CD4-positive, alpha-beta T cell treated with Interleukin-2 at 100 ng/mL for 4 hours (primary cell): ENCODE data around the gene MRPL3.

Experiments used
- DNase-seq: peaks from one replicate; pipeline ENCODE4 v3.0.0-alpha.2; 2020; ENCODE audit warnings: low spot score

Gene MRPL3

GRCh38 chr3:131502530-131503319 lies at the start of gene MRPL3:
Gene MRPL3, minus strand, starts transcription at chr3:131502971. Its CDS starts 150 bp downstream, at chr3:131502821.
- DNase-seq: peak; percentile 85

DNA sequence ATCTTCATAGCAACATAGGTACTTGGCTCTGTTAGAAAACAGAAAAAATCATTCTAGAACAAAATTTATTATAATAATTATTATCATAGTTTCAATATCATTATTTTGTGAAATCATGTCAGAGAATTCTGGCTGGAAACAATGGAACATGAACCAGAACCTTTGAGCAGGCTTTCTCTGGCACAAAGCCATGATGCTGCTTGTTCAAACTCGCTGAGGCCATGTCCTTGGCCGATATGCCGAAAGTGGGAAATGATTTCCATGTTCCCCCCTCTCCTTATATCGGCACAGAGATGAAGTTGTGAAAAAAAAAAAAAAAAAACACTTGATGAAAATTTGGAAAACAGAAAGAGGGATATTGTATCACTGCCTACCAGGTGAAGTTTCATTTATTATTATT lies 49.0 kb upstream of the MRPL3 start:
- DNase-seq: no peak

GRCh38 chr3:131550562-131551465 lies 48.0 kb upstream of the MRPL3 start:
- DNase-seq: no peak

- no peak for DNase-seq
Measured at GRCh38 chr3:131549340-131549739, 46.6 kb upstream of the MRPL3 start.

GRCh38 chr3:131547585-131547984 lies 44.8 kb upstream of the MRPL3 start:
- DNase-seq: no peak

- DNase-seq: no peak
Measured at GRCh38 chr3:131546441-131546840, 43.7 kb upstream of the MRPL3 start.

DNA sequence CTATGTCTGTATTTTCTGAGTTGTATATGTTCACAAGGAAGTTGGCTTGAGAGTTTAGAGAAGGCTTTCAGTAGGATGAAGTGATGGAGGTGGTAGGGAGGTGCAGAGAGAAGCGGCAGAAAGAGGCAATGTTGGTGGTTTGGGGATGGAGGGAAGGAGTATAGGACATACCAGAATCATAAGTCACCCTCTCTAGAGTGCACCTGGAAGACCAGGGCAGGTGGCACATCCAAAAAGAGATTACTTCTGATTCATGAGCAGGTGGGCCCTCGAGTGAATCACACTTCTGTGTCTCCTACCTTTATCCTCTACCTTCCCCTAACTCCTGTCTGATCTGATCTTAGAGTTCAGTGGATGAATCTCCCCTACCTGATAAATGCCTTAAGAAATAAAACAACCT lies 41.8 kb upstream of the MRPL3 start:
- no peak for DNase-seq

DNA sequence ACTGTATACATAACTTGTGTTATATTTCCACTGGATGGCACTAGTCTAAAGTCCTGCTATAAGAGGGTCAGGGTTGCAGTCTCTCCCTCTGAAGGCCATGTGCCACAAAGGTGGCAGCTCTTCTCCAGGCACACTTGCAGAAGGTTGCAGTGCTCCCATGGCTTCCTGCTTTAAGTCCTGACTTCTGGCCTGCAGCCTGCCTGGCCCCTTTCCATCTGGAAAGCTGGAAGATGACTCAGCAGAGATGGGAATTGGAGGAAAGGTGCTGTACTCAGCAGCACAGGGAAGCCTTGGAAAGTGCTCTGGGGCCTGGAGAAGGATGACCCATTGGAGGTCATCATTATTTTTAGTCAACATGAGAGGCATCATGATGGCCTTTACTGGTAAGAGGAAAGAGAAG lies 40.9 kb upstream of the MRPL3 start:
- no peak for DNase-seq

DNA sequence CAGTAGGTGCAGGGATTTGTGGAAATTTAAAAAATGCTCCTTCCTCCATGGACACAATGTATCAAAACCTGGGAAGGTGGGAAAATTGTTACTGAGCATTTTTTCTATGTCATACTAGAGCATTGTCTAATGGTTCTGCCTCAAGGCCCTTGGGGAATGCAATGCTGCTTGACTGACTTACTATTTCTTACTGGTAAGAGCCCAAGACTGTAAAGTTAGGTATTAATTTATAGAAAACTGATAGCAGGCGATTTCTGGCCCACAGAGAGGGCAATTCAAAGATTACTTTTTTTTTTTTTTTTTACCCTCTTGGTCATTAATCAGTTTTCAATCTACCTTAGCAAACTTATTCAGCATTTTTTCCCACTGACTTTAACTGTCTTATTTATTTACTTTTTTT lies 38.5 kb upstream of the MRPL3 start:
- DNase-seq: no peak

- no peak for DNase-seq
Measured at GRCh38 chr3:131540821-131541220, 38.0 kb upstream of the MRPL3 start.

GRCh38 chr3:131540143-131540542 lies 37.4 kb upstream of the MRPL3 start:
- DNase-seq: no peak

DNA sequence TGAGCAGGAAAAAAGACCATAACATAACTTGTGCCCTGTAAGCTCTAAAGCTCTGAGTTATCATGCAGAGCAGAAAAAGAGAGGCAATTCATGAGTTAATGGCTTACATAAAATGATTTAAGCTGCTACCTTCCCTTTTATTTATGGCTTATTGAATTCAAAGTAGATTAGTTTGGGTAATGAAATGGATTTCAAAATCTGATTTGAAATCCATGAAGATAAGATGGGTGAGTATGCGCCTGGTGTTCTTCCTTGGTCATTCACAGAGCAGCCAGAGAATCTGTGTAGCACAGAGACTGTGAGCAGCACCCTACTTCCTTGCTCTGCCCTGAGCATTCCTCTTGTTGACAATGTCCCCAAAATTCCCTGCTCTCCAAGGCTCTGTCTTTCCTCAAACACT lies 36.2 kb upstream of the MRPL3 start:
- DNase-seq: no peak

GRCh38 chr3:131537531-131537930 lies 34.8 kb upstream of the MRPL3 start:
- no peak for DNase-seq

GRCh38 chr3:131535596-131535995 lies 32.8 kb upstream of the MRPL3 start:
- no peak for DNase-seq

DNA sequence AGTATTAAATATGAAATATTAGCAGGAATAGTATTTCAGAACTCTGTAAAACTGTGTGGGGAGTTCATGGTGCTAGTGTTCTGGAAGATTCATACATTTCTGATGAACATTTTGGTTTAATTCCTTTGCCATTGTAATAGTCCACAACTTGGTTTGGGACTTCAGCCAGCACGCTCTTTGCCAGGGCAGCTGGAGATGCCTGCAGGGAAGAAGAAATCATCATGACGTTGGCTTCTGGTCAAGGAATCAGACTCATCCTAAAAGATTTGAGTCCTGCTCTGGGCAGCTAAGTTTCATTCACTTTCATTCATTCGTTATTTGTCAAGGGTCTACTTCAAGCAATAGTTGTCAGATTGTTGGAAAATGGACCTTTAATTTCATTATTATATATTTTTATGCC lies 32.4 kb upstream of the MRPL3 start:
- DNase-seq: no peak

DNA sequence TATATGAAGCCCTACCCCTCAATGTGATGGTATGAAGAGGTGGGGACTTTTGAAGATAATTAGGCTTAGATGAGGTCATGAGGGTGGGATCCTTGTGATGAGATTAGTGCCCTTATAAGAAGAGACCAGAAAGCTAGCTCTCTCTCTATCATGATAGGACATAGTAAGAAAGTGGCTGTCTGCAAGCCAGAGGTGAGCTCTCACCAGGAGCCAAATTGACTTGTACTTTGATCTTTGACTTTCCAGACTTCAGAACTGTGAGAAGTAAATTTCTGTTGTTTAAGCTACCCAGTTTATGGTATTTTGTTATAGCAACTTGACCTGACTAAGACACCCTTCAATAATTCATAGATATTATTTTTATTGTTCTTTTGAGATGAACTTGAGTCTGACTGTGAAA lies 29.9 kb upstream of the MRPL3 start:
- no peak for DNase-seq

GRCh38 chr3:131530843-131531242 lies 28.1 kb upstream of the MRPL3 start:
- no peak for DNase-seq

- DNase-seq: no peak
Measured at GRCh38 chr3:131530388-131530787, 27.6 kb upstream of the MRPL3 start.

- no peak for DNase-seq
Measured at GRCh38 chr3:131526801-131527347, 24.1 kb upstream of the MRPL3 start.

DNA sequence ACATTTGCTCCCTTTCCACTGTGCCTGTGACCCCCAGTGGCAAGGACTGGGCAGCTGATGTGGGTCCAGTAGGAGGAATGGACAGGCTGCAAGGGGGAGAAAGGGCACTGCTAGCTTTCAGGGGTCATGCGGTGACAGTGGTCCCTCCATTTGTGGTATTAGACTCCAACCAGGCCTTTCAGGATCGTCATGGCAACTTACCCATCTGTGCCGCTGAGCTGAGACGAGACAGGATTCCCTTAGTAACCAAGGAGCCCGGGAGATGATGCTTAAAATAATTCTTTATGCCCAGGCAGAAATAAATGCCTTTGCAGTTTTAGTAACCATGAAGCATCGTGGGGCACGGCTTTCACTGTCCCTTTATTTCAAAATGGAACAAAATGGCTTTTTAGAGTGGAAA lies 15.9 kb upstream of the MRPL3 start:
- DNase-seq: no peak

DNA sequence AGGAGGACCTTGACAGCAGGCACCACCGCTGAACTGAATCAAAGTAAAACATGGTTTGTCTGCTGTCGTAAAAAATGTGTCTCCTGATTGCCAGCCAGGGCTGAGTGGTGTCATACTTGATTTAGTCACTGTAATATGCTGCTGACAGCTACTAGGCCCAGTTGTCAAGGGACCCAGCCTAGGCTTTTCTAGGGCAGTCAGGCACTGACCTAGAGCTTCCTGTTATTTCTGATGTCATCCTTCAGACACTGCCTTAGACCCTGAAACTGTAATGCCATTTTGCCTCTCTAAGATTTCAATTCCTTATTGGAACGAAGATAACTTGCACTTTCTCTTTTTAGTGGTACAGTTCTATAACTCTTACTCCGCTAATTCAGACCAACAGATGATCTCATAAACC lies 2.6 kb upstream of the MRPL3 start:
- no peak for DNase-seq

DNA sequence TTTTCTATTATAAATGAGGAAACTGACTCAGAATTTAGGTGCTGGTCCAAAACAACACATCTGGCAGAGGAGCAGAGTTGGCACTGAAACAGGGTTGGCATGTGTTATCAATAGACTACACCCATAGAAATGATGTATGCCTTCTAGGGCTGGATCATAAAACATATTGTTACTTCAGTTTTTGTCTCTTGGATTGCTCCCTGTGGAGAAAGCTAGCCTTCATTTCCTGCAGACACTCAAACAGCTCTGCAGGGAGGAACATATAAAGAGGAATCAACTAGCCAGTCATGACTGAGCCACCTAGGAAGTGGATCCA lies 507 bp upstream of the MRPL3 start:
- no peak for DNase-seq

DNA sequence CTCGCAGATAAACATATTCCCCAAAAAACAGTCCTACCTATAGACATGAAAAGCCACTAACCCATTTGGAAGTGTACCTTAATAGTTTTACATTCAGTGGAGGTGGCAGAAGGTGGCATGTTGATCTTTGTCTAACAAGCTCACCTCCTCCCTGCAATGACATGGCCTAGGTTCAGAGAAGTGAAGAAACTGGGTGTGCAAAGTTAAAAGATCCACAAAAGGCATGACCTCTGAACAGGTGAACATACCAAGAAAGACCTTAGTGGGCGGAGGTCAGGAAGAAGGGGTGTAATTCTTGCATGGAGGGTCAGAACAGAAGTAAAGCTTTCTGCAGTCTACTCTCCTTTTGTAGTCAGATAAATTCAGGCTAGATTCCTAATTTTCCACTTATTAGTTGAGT lies 822 bp downstream of the MRPL3 start:
- no peak for DNase-seq
